Sigmoid colon (tissue), 7 donors: ENCODE measurements around the gene ASMTL. TPM values are rescaled to one million over a fixed set of nuclear protein-coding genes. Genes with fewer than 3 reads are reported as not detected.
"Not testable (repeated sequence)": the region's sequence is repeated elsewhere in the genome, so short reads cannot be mapped to it uniquely, and the experiment has no call there.

ENCODE experiments used
- DNase-seq: peaks from one replicate; pipeline ENCODE4 v3.0.0-alpha.2; 2019
- H3K27ac ChIP-seq, 4 donors: fragments of 200-600 bp; sonication (generic); one replicate each; pipeline ENCODE4 v1.5.1; 2016 to 2019; ENCODE audit warnings: mild to moderate bottlenecking in 1 of 4
- H3K27me3 ChIP-seq, 3 donors: fragments of 200-600 bp; sonication (generic); one replicate each; pipeline ENCODE4 v1.5.1; 2019; ENCODE audit warnings: mild to moderate bottlenecking in 1 of 3
- H3K36me3 ChIP-seq, 4 donors: fragments of 200-600 bp; sonication (generic); one replicate each; pipeline ENCODE4 v1.5.1; 2016 to 2019
- H3K4me1 ChIP-seq, 4 donors: fragments of 200-600 bp; sonication (generic); one replicate each; pipeline ENCODE4 v1.5.1; 2017 to 2019
- H3K4me3 ChIP-seq, 4 donors: fragments of 200-600 bp; sonication (generic); one replicate each; pipeline ENCODE4 v1.5.1; 2017 to 2019; ENCODE audit warnings: mild to moderate bottlenecking in 2 of 4, moderate library complexity in 1 of 4
- H3K9me3 ChIP-seq, 4 donors: fragments of 200-600 bp in 3 of 4; sonication (generic) in 3 of 4; one replicate each; pipeline versions ENCODE4 v1.5.1 to v1.6.1; 2013 to 2019
- CTCF ChIP-seq, 4 experiments: fragments of 450-650 bp in 3 of 4; fragments of 200-600 bp in 1 of 4; IDR thresholded peaks; one replicate each; pipeline ENCODE4 v1.5.1; 2016 to 2019; ENCODE audit warnings: antibody characterized with exemption in 4 of 4, mild to moderate bottlenecking in 3 of 4, moderate library complexity in 2 of 4
- EP300 ChIP-seq, 4 donors: sonication (generic); formaldehyde crosslinking; IDR thresholded peaks; one replicate each; pipeline ENCODE4 v1.6.1; 2017; ENCODE audit warnings: antibody characterized with exemption in 4 of 4
- POLR2A ChIP-seq, 2 donors: fragments of 450-650 bp; IDR thresholded peaks; one replicate each; pipeline ENCODE4 v1.6.1; 2016; ENCODE audit warnings: antibody characterized with exemption in 2 of 2, mild to moderate bottlenecking in 2 of 2, moderate library complexity in 2 of 2
- POLR2AphosphoS5 ChIP-seq, 4 donors: sonication (generic); formaldehyde crosslinking; IDR thresholded peaks; one replicate each; pipeline ENCODE4 v1.6.1; 2017; ENCODE audit warnings: antibody characterized with exemption in 4 of 4
- WGBS, 2 donors: extraction: QIAGEN DNeasy Blood & Tissue Kit; methylation state at CpG; one replicate each; pipeline ENCODE4 v1.1.7; 2013; 5-methylcytosine and 5-hydroxymethylcytosine counted together
- intact Hi-C: fragments of 100-400 bp; cut with DNase I; formaldehyde crosslinking; loops from one replicate; pipeline ENCODE4 v1.15.1; 2023
- polyA plus RNA-seq, 3 donors: library from polyadenylated mRNA; stranded (reverse); fragments of 200-250 nt; gene quantifications; one replicate each; pipeline ENCODE4 v1.2.3, GENCODE V29; 2013
- total RNA-seq, 4 donors: library from RNA; depleted of rRNA; stranded (reverse); fragments of >200 nt; gene quantifications; one replicate each; pipeline ENCODE4 v1.1.0, GENCODE V29; 2016
- donor health status: healthy with polysubstance abuse.
- donor health status: Bipolar disorder and iron deficiency.
- donor health status: healthy.

ASMTL gene
- total and polyA plus RNA-seq, 7 donors: 11.8 to 30.6 (median 24.0) TPM

GRCh38 chrX:1451251-1451660 is 1.5 kb downstream of the ASMTL start:
- no peak for TF ChIP-seq POLR2AphosphoS5 (IDR thresholded peaks at IDR 0.05)
- no peak for TF ChIP-seq POLR2A (IDR thresholded peaks at IDR 0.05)
- no peak for TF ChIP-seq EP300 (IDR thresholded peaks at IDR 0.05)
- no peak for TF ChIP-seq CTCF (IDR thresholded peaks at IDR 0.05)
- H3K4me3 ChIP-seq: peak overlapping the region in 1 of 4 donors; percentile 99

GRCh38 chrX:1450361-1451161 is 2.1 kb downstream of the ASMTL start:
- WGBS, 2 donors: 80 to 84% methylated on average over 9 of the region's 9 CpGs
- H3K27me3 ChIP-seq: no peaks in the 10 kb centered on the region
- no peak overlapping the region for H3K27ac ChIP-seq
- H3K4me1 ChIP-seq: peaks cover 0 to 33% (median 27%) of the 10 kb centered on the region in 4 donors
- peak; percentile 54 for DNase-seq
- no peaks in the 10 kb centered on the region for H3K36me3 ChIP-seq
- H3K9me3 ChIP-seq: no peaks in the 10 kb centered on the region
- no peak overlapping the region for H3K4me3 ChIP-seq
- TF ChIP-seq CTCF (IDR thresholded peaks at IDR 0.05) (no peak), POLR2AphosphoS5 (IDR thresholded peaks at IDR 0.05) (no peak), POLR2A (IDR thresholded peaks at IDR 0.05) (no peak), EP300 (IDR thresholded peaks at IDR 0.05) (no peak)
- intact Hi-C loops: loop anchor here (5.0 kb wide), 5 partner anchors 877 to 1242 kb away; partner anchors contain the start of genes CD99 and GTPBP6

More at GRCh38 chrX:1451251-1451660, 1.5 kb downstream of the ASMTL start:
- Histone ChIP-seq H3K27me3 (no peaks in the 10 kb centered on the region), H3K9me3 (no peaks in the 10 kb centered on the region), H3K27ac (peak overlapping the region in 3 of 4 donors; percentile 86 to 92 (median 89)), H3K4me1 (peaks cover 0 to 33% (median 27%) of the 10 kb centered on the region in 4 donors), H3K36me3 (no peaks in the 10 kb centered on the region)
- DNase-seq: peak; percentile 66
- intact Hi-C loops: loop anchor here (5.0 kb wide), 5 partner anchors 876 to 1241 kb away; partner anchors contain the start of genes CD99 and GTPBP6
- WGBS, 2 donors: 81 to 92% methylated on average over 6 of the region's 6 CpGs

GRCh38 chrX:1449823-1450149 is 2.9 kb downstream of the ASMTL start:
- no peak for DNase-seq
- no peak for TF ChIP-seq EP300 (IDR thresholded peaks at IDR 0.05)
- TF ChIP-seq POLR2A (IDR thresholded peaks at IDR 0.05): no peak
- no peak for TF ChIP-seq POLR2AphosphoS5 (IDR thresholded peaks at IDR 0.05)
- TF ChIP-seq CTCF (IDR thresholded peaks at IDR 0.05): no peak
- no peak overlapping the region for H3K27ac ChIP-seq
- no peak overlapping the region for H3K4me3 ChIP-seq
- intact Hi-C loops: loop anchor here (5.0 kb wide), 5 partner anchors 878 to 1243 kb away; partner anchors contain the start of genes CD99 and GTPBP6
- WGBS, 2 donors: 96 to 98% methylated on average over 2 of the region's 2 CpGs
- H3K36me3 ChIP-seq: no peaks in the 10 kb centered on the region
- peaks cover 0 to 35% (median 31%) of the 10 kb centered on the region in 4 donors for H3K4me1 ChIP-seq
- H3K9me3 ChIP-seq: no peaks in the 10 kb centered on the region
- no peaks in the 10 kb centered on the region for H3K27me3 ChIP-seq

GRCh38 chrX:1449036-1449822 is 3.5 kb downstream of the ASMTL start:
- peak; percentile 19 for DNase-seq
- Histone ChIP-seq H3K4me1 (peaks cover 0 to 34% (median 31%) of the 10 kb centered on the region in 4 donors), H3K4me3 (no peak overlapping the region), H3K36me3 (no peaks in the 10 kb centered on the region), H3K27me3 (no peaks in the 10 kb centered on the region), H3K27ac (no peak overlapping the region), H3K9me3 (no peaks in the 10 kb centered on the region)
- intact Hi-C loops: no loop called here
- WGBS, 2 donors: 92 to 94% methylated on average over 9 of the region's 9 CpGs
- TF ChIP-seq CTCF (IDR thresholded peaks at IDR 0.05): no peak
- TF ChIP-seq POLR2A (IDR thresholded peaks at IDR 0.05): no peak
- TF ChIP-seq POLR2AphosphoS5 (IDR thresholded peaks at IDR 0.05): no peak
- no peak for TF ChIP-seq EP300 (IDR thresholded peaks at IDR 0.05)

- H3K27me3 ChIP-seq, H3K36me3 ChIP-seq, H3K4me3 ChIP-seq, intact Hi-C loops, H3K9me3 ChIP-seq, H3K27ac ChIP-seq: not testable (repeated sequence)
- peaks cover 0 to 32% (median 29%) of the 10 kb centered on the region in 4 donors for H3K4me1 ChIP-seq
- peak; percentile 15 for DNase-seq
- WGBS, 2 donors: 98 to 99% methylated on average over 5 of the region's 5 CpGs
Observed at GRCh38 chrX:1448573-1449001, 4.1 kb downstream of the ASMTL start.

- intact Hi-C loops, H3K27me3 ChIP-seq, H3K4me3 ChIP-seq, H3K9me3 ChIP-seq, H3K36me3 ChIP-seq, H3K27ac ChIP-seq: not testable (repeated sequence)
- WGBS, 2 donors: 97 to 98% methylated on average over 8 of the region's 8 CpGs
- peak; percentile 27 for DNase-seq
- peaks cover 0 to 32% (median 29%) of the 10 kb centered on the region in 4 donors for H3K4me1 ChIP-seq
Observed at GRCh38 chrX:1447969-1448572, 4.6 kb downstream of the ASMTL start.
